Lung (tissue), 12 donors: ENCODE results near the gene WNT10A. TPM values are rescaled to one million over a fixed set of nuclear protein-coding genes. Genes with fewer than 3 reads are reported as not detected.

Experiments
- ATAC-seq: fragments of 200-7000 bp; cut with Tn5 transposase; one replicate; pipeline ENCODE4 v1.9.1; 2020; ENCODE audit warnings: moderate number of reproducible peaks; ENCODE audit not compliant: insufficient read depth, low FRiP score
- DNase-seq, 3 donors: peaks; one replicate each; pipeline ENCODE4 v3.0.0-alpha.2; 2013 to 2017
- H3K27ac ChIP-seq, 2 donors: one replicate each; pipeline ENCODE4 v1.5.1; 2013; ENCODE audit warnings: mild to moderate bottlenecking in 2 of 2, moderate library complexity in 2 of 2, control low read depth in 1 of 2, inconsistent platforms in 1 of 2, low read depth in 1 of 2, low read length in 1 of 2
- H3K27me3 ChIP-seq, 3 donors: one replicate each; pipeline ENCODE4 v1.5.1; 2013; ENCODE audit warnings: low read length in 2 of 3; ENCODE audit not compliant: control insufficient read depth in 3 of 3, insufficient read depth in 3 of 3
- H3K36me3 ChIP-seq, 4 donors: one replicate each; pipeline ENCODE4 v1.5.1; 2013; ENCODE audit warnings: low read length in 4 of 4, mild to moderate bottlenecking in 1 of 4, moderate library complexity in 1 of 4; ENCODE audit not compliant: control insufficient read depth in 4 of 4, insufficient read depth in 4 of 4
- H3K4me1 ChIP-seq, 5 donors: one replicate each; pipeline ENCODE4 v1.5.1; 2013; ENCODE audit warnings: low read length in 5 of 5, mild to moderate bottlenecking in 2 of 5, moderate library complexity in 1 of 5; ENCODE audit not compliant: control insufficient read depth in 5 of 5, insufficient read depth in 5 of 5
- H3K4me3 ChIP-seq: one replicate; pipeline ENCODE4 v1.5.1; 2013; ENCODE audit warnings: mild to moderate bottlenecking, control low read depth, moderate library complexity
- H3K9ac ChIP-seq, 2 donors: one replicate each; pipeline ENCODE4 v1.5.1; 2013; ENCODE audit warnings: low read length in 2 of 2, control low read depth in 1 of 2; ENCODE audit not compliant: insufficient read depth in 1 of 2
- H3K9me3 ChIP-seq, 4 donors: one replicate each; pipeline ENCODE4 v1.5.1; 2013; ENCODE audit warnings: low read length in 3 of 4, mild to moderate bottlenecking in 1 of 4, moderate library complexity in 1 of 4; ENCODE audit not compliant: control insufficient read depth in 4 of 4, insufficient read depth in 3 of 4
- WGBS, 2 donors: extraction: QIAGEN DNeasy Blood & Tissue Kit; methylation state at CpG; one replicate each; pipeline ENCODE4 v1.1.7; 2013; 5-methylcytosine and 5-hydroxymethylcytosine counted together
- polyA plus RNA-seq, 2 donors: library from polyadenylated mRNA; stranded (reverse); fragments of 200-250 nt; gene quantifications; one replicate each; pipeline ENCODE4 v1.2.1, GENCODE V29; 2013
- total RNA-seq, 2 donors: library from RNA; depleted of rRNA in 1 of 2; stranded (reverse); fragments of >200 nt in 1 of 2; gene quantifications; one replicate each; pipeline ENCODE4 v1.2.1, GENCODE V29; 2014 to 2021
- TF ChIP-seq, protein P1 (sequence below): IDR thresholded peaks from 2 replicates; pipeline ENCODE4 v1.5.1; 2012; ENCODE audit warnings: mild to moderate bottlenecking; ENCODE audit errors: control extremely low read depth, extremely low read depth
- donor health status: control.
- donor health status: control.
- donor health status: Bipolar disorder and iron deficiency.
- donor health status: healthy.
- donor health status: DM: yes; HTN: yes; CAD: no.

The WNT10A gene
- total and polyA plus RNA-seq, 4 donors = 0.17 to 0.77 (median 0.54) TPM

DNA sequence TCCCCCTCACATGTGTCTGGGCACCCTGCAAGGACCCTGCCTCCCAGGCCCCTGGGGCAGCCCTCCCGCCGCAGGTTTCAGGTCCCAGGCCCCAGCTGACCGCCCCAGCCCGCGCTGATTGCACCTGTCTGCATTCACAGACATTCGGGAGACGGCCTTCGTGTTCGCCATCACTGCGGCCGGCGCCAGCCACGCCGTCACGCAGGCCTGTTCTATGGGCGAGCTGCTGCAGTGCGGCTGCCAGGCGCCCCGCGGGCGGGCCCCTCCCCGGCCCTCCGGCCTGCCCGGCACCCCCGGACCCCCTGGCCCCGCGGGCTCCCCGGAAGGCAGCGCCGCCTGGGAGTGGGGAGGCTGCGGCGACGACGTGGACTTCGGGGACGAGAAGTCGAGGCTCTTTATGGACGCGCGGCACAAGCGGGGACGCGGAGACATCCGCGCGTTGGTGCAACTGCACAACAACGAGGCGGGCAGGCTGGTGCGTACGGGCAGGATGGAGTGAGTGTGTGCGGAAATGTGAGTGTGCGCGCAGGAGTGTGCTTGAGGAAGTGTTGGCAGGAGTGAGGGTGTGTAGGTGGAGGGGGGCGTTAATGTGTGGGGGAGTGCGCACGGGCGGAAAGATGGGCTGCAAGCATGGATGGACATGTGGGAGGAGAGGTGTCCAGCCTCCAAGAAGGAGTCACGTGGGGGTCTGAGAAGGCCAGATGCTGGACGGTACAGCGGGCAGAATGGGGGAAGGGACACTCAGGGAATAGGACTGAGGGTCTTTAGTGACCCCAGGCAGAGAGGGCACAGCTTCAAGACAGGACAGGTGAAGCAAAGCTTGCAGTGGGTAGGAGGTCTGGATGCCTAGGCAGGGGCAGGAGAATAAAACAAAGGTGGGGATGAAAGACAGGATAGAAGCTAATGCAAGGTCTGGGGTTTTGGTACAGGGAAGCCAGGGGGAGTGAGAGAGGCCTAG lies 9.0 kb upstream of the WNT10A start:
- H3K4me3 ChIP-seq = no peak overlapping the region
- no peak for ATAC-seq
- no peak overlapping the region for H3K27ac ChIP-seq
- H3K4me1 ChIP-seq = peaks cover 0 to 14% (median 5%) of the 10 kb centered on the region in 5 donors
- DNase-seq = no peak
- TF ChIP-seq, protein P1, sequence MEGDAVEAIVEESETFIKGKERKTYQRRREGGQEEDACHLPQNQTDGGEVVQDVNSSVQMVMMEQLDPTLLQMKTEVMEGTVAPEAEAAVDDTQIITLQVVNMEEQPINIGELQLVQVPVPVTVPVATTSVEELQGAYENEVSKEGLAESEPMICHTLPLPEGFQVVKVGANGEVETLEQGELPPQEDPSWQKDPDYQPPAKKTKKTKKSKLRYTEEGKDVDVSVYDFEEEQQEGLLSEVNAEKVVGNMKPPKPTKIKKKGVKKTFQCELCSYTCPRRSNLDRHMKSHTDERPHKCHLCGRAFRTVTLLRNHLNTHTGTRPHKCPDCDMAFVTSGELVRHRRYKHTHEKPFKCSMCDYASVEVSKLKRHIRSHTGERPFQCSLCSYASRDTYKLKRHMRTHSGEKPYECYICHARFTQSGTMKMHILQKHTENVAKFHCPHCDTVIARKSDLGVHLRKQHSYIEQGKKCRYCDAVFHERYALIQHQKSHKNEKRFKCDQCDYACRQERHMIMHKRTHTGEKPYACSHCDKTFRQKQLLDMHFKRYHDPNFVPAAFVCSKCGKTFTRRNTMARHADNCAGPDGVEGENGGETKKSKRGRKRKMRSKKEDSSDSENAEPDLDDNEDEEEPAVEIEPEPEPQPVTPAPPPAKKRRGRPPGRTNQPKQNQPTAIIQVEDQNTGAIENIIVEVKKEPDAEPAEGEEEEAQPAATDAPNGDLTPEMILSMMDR = no peak
- no peak overlapping the region for H3K9ac ChIP-seq
- 2 to 3% methylated on average over 59 to 60 of the region's 60 CpGs for WGBS, 2 donors
- H3K27me3 ChIP-seq = peaks cover 13 to 92% (median 72%) of the 10 kb centered on the region in 3 donors
- H3K36me3 ChIP-seq = no peaks in the 10 kb centered on the region
- peaks cover 0 to 4% (median 0%) of the 10 kb centered on the region in 4 donors for H3K9me3 ChIP-seq

DNA sequence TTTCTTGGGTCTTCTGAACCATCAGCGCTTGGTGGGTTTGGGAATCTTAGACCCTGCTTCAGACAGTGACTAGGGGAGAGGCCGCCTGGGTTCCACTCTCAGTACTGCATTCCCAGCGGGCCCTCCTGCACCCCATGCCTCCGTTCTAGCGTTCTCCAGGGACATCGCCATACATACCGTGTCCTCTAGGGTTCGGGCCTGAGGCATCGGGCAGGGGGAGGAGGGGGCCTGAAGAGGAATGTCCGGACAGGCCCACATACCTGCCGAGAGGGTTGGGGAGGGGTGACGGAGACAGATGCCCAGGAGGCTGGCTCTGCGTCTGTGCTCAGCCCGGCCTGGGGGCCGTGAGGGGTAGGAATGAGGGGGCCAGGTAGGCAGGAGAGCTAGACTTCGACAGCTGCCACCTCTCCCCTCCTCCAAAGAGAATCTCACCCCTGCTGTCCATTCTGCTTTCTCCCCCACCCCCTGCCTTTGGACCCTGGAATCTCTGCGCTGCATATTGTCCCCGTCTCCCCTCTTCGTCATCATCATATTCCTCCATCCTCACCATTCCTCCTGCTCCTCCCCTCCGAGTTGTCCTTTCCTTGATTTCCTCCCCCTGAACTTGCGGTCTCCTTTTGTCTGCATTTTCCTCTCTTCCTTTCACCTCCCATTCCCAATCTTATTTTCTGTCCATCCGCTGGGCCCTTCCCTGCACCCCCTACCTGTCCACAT lies 7.8 kb upstream of the WNT10A start:
- ATAC-seq = no peak
- H3K4me3 ChIP-seq = no peak overlapping the region
- WGBS, 2 donors = 16 to 17% methylated on average over 18 to 22 of the region's 22 CpGs
- no peak overlapping the region for H3K9ac ChIP-seq
- no peaks in the 10 kb centered on the region for H3K36me3 ChIP-seq
- H3K9me3 ChIP-seq = peaks cover 0 to 4% (median 0%) of the 10 kb centered on the region in 4 donors
- H3K27ac ChIP-seq = no peak overlapping the region
- H3K27me3 ChIP-seq = peaks cover 18 to 90% (median 72%) of the 10 kb centered on the region in 3 donors
- peaks cover 0 to 14% (median 5%) of the 10 kb centered on the region in 5 donors for H3K4me1 ChIP-seq
- TF ChIP-seq, protein P1 = no peak
- DNase-seq = no peak

DNA sequence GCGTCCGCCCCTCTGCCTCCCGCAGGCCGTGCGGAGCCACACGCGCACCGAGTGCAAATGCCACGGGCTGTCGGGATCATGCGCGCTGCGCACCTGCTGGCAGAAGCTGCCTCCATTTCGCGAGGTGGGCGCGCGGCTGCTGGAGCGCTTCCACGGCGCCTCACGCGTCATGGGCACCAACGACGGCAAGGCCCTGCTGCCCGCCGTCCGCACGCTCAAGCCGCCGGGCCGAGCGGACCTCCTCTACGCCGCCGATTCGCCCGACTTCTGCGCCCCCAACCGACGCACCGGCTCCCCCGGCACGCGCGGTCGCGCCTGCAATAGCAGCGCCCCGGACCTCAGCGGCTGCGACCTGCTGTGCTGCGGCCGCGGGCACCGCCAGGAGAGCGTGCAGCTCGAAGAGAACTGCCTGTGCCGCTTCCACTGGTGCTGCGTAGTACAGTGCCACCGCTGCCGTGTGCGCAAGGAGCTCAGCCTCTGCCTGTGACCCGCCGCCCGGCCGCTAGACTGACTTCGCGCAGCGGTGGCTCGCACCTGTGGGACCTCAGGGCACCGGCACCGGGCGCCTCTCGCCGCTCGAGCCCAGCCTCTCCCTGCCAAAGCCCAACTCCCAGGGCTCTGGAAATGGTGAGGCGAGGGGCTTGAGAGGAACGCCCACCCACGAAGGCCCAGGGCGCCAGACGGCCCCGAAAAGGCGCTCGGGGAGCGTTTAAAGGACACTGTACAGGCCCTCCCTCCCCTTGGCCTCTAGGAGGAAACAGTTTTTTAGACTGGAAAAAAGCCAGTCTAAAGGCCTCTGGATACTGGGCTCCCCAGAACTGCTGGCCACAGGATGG lies 7.1 kb upstream of the WNT10A start:
- DNase-seq (no peak), ATAC-seq (no peak)
- WGBS, 2 donors = 4 to 7% methylated on average over 86 of the region's 86 CpGs
- TF ChIP-seq, protein P1 = no peak
- Histone ChIP-seq H3K9ac (no peak overlapping the region), H3K27ac (no peak overlapping the region), H3K36me3 (no peaks in the 10 kb centered on the region), H3K4me3 (no peak overlapping the region), H3K4me1 (peaks cover 0 to 14% (median 5%) of the 10 kb centered on the region in 5 donors), H3K27me3 (peaks cover 18 to 86% (median 74%) of the 10 kb centered on the region in 3 donors), H3K9me3 (peaks cover 0 to 4% (median 0%) of the 10 kb centered on the region in 4 donors)
